ENCODE measurements around the gene KCNA4.
"Not testable (repeated sequence)": the region's sequence is repeated elsewhere in the genome, so short reads cannot be mapped to it uniquely, and the experiment has no call there.

The KCNA4 gene

GRCh38 chr11:30000986-30001750 is 15.7 kb downstream of the KCNA4 start:
- no peak for DNase-seq (ENCODE audit: extremely low read depth in 1 of 2, low read depth in 1 of 2)

- no peak for DNase-seq (ENCODE audit: extremely low read depth in 1 of 2, low read depth in 1 of 2)
Measured at GRCh38 chr11:29996016-29996415, 20.8 kb downstream of the KCNA4 start.

- DNase-seq (ENCODE audit: extremely low read depth in 1 of 2, low read depth in 1 of 2) = no peak
Measured at GRCh38 chr11:29989174-29989970, 27.5 kb downstream of the KCNA4 start.

GRCh38 chr11:29985248-29985647 is 31.6 kb downstream of the KCNA4 start:
- no peak for DNase-seq (ENCODE audit: extremely low read depth in 1 of 2, low read depth in 1 of 2)

GRCh38 chr11:29984544-29984943 is 32.3 kb downstream of the KCNA4 start:
- no peak for DNase-seq (ENCODE audit: extremely low read depth in 1 of 2, low read depth in 1 of 2)

- DNase-seq (ENCODE audit: extremely low read depth in 1 of 2, low read depth in 1 of 2) = no peak
Measured at GRCh38 chr11:29978549-29978948, 38.3 kb downstream of the KCNA4 start.

GRCh38 chr11:29975580-29975979 is 41.2 kb downstream of the KCNA4 start:
- DNase-seq (ENCODE audit: extremely low read depth in 1 of 2, low read depth in 1 of 2) = not testable (repeated sequence)

- no peak for DNase-seq (ENCODE audit: extremely low read depth in 1 of 2, low read depth in 1 of 2)
Measured at GRCh38 chr11:29963796-29964195, 53.0 kb downstream of the KCNA4 start.

- DNase-seq (ENCODE audit: extremely low read depth in 1 of 2, low read depth in 1 of 2) = no peak
Measured at GRCh38 chr11:29963036-29963435, 53.8 kb downstream of the KCNA4 start.

GRCh38 chr11:29962243-29962642 is 54.6 kb downstream of the KCNA4 start:
- no peak for DNase-seq (ENCODE audit: extremely low read depth in 1 of 2, low read depth in 1 of 2)
